ENCODE data around the gene NPAS2.

- TF ChIP-seq CTCF (optimal IDR thresholded peaks at IDR 0.05 in 1 of 3, IDR thresholded peaks at IDR 0.05 in 1 of 3, conservative IDR thresholded peaks at IDR 0.05 in 1 of 3; ENCODE audit: extremely low read depth in 1 of 3, insufficient read depth in 2 of 3, low read length in 3 of 3), result no peak
- no peak for TF ChIP-seq EZH2 (IDR thresholded peaks at IDR 0.05; ENCODE audit: low read length)
Measured at GRCh38 chr2:100999995-101000394, 180.1 kb downstream of the NPAS2 start.

Measured in keratinocyte (primary cell).